Hepatic stellate cell (primary cell): ENCODE results near the gene ADO.

ENCODE experiments used
- DNase-seq: peaks from one replicate; pipeline ENCODE4 v3.0.0; 2011; ENCODE audit warnings: low spot score

ADO gene

GRCh38 chr10:62818426-62819011 is 14.0 kb downstream of the ADO start:
- DNase-seq: no peak

GRCh38 chr10:62819141-62819920 is 14.8 kb downstream of the ADO start:
- DNase-seq: no peak

DNA sequence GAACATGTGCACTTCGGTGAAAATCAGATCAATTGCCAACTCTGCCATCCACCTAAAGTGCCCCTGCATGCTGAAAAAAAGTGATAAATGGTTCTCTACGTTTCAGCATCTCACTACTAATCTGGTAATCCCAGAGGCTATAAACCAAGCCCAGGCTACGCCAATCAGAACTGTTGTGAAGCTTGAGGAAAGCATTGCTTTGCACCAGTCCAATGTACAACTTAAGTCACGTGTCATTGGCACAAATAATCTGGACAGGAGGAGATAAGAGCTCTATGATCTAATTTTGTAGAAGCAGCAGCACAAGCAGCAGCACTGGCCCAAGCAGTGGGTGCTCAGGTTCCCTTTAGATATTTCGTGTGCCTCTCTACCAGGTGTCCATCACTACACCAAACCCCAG is 16.1 kb downstream of the ADO start:
- DNase-seq: no peak

DNA sequence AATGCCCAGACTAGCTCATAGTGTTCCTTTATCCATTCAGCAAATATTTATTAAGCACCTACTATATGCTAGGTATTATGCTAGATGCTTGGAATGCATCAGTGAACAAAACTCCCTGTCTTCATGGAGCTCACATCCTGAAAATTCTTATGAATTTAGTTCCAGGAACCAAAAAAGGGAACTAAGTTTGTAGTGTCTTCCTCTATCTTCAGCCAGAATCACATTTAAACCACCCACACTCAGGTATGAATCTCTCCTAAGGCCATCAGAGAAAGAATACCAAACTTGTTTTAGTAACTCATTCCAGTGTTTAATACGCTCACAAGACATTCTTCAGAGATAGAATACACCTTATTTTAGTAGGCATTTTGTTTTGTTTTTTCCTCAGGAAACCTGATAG is 21.8 kb downstream of the ADO start:
- DNase-seq: no peak

- DNase-seq: no peak
Observed at GRCh38 chr10:62829622-62830021, 25.1 kb downstream of the ADO start.

- no peak for DNase-seq
Observed at GRCh38 chr10:62830679-62831078, 26.2 kb downstream of the ADO start.

DNA sequence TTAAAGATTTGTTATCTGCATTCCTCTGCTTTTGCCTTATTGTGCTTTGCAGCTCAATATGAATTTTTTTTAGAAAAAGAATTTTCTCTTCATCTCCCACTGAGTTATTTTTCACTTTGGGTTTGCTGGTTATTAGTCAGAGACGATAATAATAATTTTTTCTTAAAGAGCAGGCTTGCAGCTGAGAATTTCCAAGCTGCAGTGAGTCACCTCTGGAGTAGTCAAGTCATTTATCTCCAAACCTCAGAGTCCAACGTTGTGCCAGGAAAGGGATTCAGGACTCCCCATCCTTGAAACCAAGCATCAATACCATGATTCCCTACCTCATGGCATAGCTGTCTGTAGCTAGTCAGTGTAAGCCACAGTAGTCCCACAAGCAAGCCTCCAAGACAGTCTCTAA is 26.8 kb downstream of the ADO start:
- DNase-seq: peak; percentile 40

DNA sequence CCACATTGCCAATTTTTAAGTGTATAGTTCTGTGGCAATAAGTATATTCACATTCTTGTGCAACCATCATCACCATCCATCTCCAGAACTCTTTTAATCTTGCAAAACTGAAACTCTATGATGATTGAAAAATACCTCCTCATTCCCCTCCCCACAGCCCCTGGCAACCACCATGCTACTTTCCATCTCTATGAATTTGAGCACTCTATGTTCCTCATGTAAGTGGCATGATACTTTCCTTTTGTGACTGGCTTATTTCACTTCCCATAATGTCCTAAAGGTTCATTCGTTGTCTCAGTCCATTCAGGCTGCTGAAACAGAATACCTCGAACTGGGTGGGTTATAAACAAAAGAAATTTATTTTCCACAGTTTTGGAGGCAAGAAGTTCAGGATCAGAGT is 35.1 kb downstream of the ADO start:
- no peak for DNase-seq

DNA sequence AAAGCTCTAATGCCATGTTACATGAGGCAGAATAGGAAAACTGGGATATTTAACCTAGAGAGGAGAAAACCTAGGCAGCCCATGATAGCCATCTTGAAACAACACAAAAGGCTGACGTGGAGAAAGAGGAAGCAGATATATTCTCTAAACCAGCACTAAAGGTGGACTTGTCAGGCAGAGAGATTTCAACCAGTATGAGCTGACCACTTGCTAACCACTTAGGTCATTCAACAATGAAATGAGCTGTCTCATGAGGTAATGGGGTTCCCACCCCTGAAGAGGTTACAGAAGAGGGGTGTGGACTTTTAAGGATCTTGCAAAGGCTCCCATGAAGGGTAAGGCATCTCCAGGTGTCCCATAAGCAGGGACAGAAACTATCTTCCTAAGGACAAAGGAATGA is 38.5 kb downstream of the ADO start:
- DNase-seq: no peak

DNA sequence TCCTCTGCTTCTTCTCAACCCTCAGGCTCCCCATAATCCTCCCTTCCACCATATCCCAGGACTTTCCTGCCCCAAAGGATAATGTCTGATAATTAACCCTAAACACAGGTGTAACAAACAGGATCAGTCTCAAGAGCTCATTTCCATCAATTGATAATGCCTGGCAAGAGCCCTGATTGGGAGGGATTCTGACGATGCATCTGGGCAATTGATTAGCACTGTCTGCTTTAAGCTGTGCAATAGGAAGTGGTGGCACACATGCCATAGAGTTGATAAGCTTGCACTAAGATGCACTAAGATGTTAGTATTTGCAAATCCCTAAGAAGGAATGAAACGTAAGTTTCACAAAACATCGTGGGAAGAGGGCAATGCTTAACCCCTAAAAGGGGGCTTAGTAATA is 39.1 kb downstream of the ADO start:
- no peak for DNase-seq

GRCh38 chr10:62844280-62845011 is 39.9 kb downstream of the ADO start:
- no peak for DNase-seq

DNA sequence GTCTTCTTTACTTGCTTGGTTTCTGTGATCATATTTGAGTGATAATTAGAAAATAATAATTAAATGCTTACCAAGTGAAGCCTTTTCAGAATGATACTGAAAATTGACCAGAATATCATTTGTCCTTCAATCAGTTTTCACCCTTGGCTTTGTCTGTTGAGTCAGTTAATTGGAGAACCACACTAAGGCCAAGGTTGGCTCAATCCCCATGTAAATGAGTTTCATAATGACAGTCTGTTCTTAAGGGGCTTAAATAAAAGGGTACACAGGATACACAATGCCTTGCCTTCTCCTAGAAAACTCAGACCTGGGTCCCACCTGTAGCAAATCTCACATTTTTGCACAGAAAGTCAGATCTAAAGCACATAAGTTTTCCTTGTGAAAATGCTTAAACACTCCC is 42.9 kb downstream of the ADO start:
- DNase-seq: no peak

- no peak for DNase-seq
Observed at GRCh38 chr10:62850646-62851045, 46.1 kb downstream of the ADO start.

DNA sequence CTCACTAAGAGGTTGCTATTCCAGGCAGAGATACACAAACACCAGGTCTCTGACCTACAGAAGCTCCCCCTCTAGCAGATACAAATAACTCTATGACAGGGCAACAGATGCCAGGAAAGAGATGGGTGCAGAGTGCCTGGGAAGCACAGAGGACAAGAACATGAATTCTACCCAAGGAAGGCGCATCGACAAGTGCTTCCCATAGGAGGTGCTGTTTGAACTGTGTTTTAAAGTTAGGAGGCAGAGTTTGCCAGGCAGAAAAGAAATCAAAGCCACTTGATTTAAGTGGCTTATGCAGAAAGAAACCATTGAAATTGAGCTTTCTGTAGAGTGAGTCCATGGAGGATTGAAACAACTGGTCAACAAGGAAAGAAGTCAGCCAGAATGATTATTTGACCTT is 46.9 kb downstream of the ADO start:
- no peak for DNase-seq

GRCh38 chr10:62852961-62853702 is 48.6 kb downstream of the ADO start:
- no peak for DNase-seq

- no peak for DNase-seq
Observed at GRCh38 chr10:62853710-62854109, 49.2 kb downstream of the ADO start.

GRCh38 chr10:62856021-62856420 is 51.5 kb downstream of the ADO start:
- no peak for DNase-seq
